ENCODE data around the gene PRXL2B.
A peak's percentile ranks its signal among the peaks of the same experiment; 100 is the strongest.

The PRXL2B gene

GRCh38 chr1:2582391-2582790, 4.2 kb upstream of the PRXL2B start:
- peaks cover 45% of the 10 kb centered on the region for H3K4me1 Mint-ChIP-seq
- H3K4me3 Mint-ChIP-seq, result no peak overlapping the region
- no peaks in the 10 kb centered on the region for H3K27me3 Mint-ChIP-seq
- H3K27ac Mint-ChIP-seq, result peak overlapping the region; percentile 98
- H3K36me3 Mint-ChIP-seq, result peaks cover 13% of the 10 kb centered on the region
- ATAC-seq (ENCODE audit: low read depth), result no peak
- H3K9me3 Mint-ChIP-seq, result peaks cover 5% of the 10 kb centered on the region
- DNase-seq (ENCODE audit: low spot score in 2 of 2), result no peak

GRCh38 chr1:2583331-2583791, 3.2 kb upstream of the PRXL2B start:
- Mint-ChIP-seq H3K4me1 (peaks cover 47% of the 10 kb centered on the region), H3K36me3 (peaks cover 13% of the 10 kb centered on the region), H3K27ac (peak overlapping the region; percentile 98), H3K27me3 (no peaks in the 10 kb centered on the region), H3K4me3 (no peak overlapping the region), H3K9me3 (peaks cover 5% of the 10 kb centered on the region)
- DNase-seq (ENCODE audit: low spot score in 2 of 2), result no peak
- no peak for ATAC-seq (ENCODE audit: low read depth)

GRCh38 chr1:2583871-2584351, 2.7 kb upstream of the PRXL2B start:
- H3K27ac Mint-ChIP-seq, result peak overlapping the region; percentile 98
- peak overlapping the region; percentile 86 for H3K4me3 Mint-ChIP-seq
- H3K36me3 Mint-ChIP-seq, result peaks cover 11% of the 10 kb centered on the region
- peaks cover 5% of the 10 kb centered on the region for H3K9me3 Mint-ChIP-seq
- H3K27me3 Mint-ChIP-seq, result no peaks in the 10 kb centered on the region
- ATAC-seq (ENCODE audit: low read depth), result no peak
- no peak for DNase-seq (ENCODE audit: low spot score in 2 of 2)
- H3K4me1 Mint-ChIP-seq, result peaks cover 44% of the 10 kb centered on the region

- peaks cover 5% of the 10 kb centered on the region for H3K9me3 Mint-ChIP-seq
- DNase-seq (ENCODE audit: low spot score in 2 of 2) (no peak), ATAC-seq (ENCODE audit: low read depth) (no peak)
- H3K4me3 Mint-ChIP-seq, result peak overlapping the region; percentile 86
- H3K4me1 Mint-ChIP-seq, result peaks cover 37% of the 10 kb centered on the region
- H3K36me3 Mint-ChIP-seq, result peaks cover 7% of the 10 kb centered on the region
- H3K27ac Mint-ChIP-seq, result peak overlapping the region; percentile 98
- no peaks in the 10 kb centered on the region for H3K27me3 Mint-ChIP-seq
These were observed 1.8 kb upstream of the PRXL2B start for GRCh38 chr1:2584686-2585317.

- peak overlapping the region; percentile 98 for H3K27ac Mint-ChIP-seq
- peak overlapping the region; percentile 86 for H3K4me3 Mint-ChIP-seq
- no peaks in the 10 kb centered on the region for H3K27me3 Mint-ChIP-seq
- H3K9me3 Mint-ChIP-seq, result peaks cover 5% of the 10 kb centered on the region
- peaks cover 7% of the 10 kb centered on the region for H3K36me3 Mint-ChIP-seq
- ATAC-seq (ENCODE audit: low read depth) (peak; percentile 63), DNase-seq (ENCODE audit: low spot score in 2 of 2) (peak; percentile 78 to 83)
- H3K4me1 Mint-ChIP-seq, result peaks cover 35% of the 10 kb centered on the region
These were observed 1.1 kb upstream of the PRXL2B start for GRCh38 chr1:2585318-2586092.

- Mint-ChIP-seq H3K36me3 (no peaks in the 10 kb centered on the region), H3K9me3 (no peaks in the 10 kb centered on the region), H3K27ac (peak overlapping the region; percentile 98), H3K27me3 (peaks cover 1% of the 10 kb centered on the region), H3K4me1 (peaks cover 26% of the 10 kb centered on the region), H3K4me3 (peak overlapping the region; percentile 70)
- ATAC-seq (ENCODE audit: low read depth), result no peak
- DNase-seq (ENCODE audit: low spot score in 2 of 2), result peak in 1 of 2 donors; percentile 56
These were observed 688 bp downstream of the PRXL2B start for GRCh38 chr1:2587071-2587859.

- H3K36me3 Mint-ChIP-seq, result no peaks in the 10 kb centered on the region
- H3K9me3 Mint-ChIP-seq, result no peaks in the 10 kb centered on the region
- DNase-seq (ENCODE audit: low spot score in 2 of 2) (no peak), ATAC-seq (ENCODE audit: low read depth) (no peak)
- peaks cover 27% of the 10 kb centered on the region for H3K4me1 Mint-ChIP-seq
- peaks cover 4% of the 10 kb centered on the region for H3K27me3 Mint-ChIP-seq
- peak overlapping the region; percentile 70 for H3K4me3 Mint-ChIP-seq
- H3K27ac Mint-ChIP-seq, result no peak overlapping the region
These were observed 1.4 kb downstream of the PRXL2B start for GRCh38 chr1:2587860-2588571.

- Mint-ChIP-seq H3K9me3 (no peaks in the 10 kb centered on the region), H3K4me3 (no peak overlapping the region), H3K27me3 (peaks cover 4% of the 10 kb centered on the region), H3K27ac (no peak overlapping the region), H3K36me3 (no peaks in the 10 kb centered on the region), H3K4me1 (peaks cover 20% of the 10 kb centered on the region)
- no peak for ATAC-seq (ENCODE audit: low read depth)
- DNase-seq (ENCODE audit: low spot score in 2 of 2), result no peak
These were observed 2.3 kb downstream of the PRXL2B start for GRCh38 chr1:2588661-2589430.

- peak overlapping the region; percentile 21 for H3K4me3 Mint-ChIP-seq
- ATAC-seq (ENCODE audit: low read depth) (no peak), DNase-seq (ENCODE audit: low spot score in 2 of 2) (no peak)
- H3K36me3 Mint-ChIP-seq, result no peaks in the 10 kb centered on the region
- H3K4me1 Mint-ChIP-seq, result peaks cover 13% of the 10 kb centered on the region
- no peak overlapping the region for H3K27ac Mint-ChIP-seq
- peaks cover 4% of the 10 kb centered on the region for H3K27me3 Mint-ChIP-seq
- no peaks in the 10 kb centered on the region for H3K9me3 Mint-ChIP-seq
These were observed 3.1 kb downstream of the PRXL2B start for GRCh38 chr1:2589431-2590232.

GRCh38 chr1:2590233-2591141, 3.9 kb downstream of the PRXL2B start:
- Mint-ChIP-seq H3K27ac (no peak overlapping the region), H3K27me3 (peaks cover 4% of the 10 kb centered on the region), H3K36me3 (no peaks in the 10 kb centered on the region), H3K4me3 (no peak overlapping the region), H3K9me3 (no peaks in the 10 kb centered on the region), H3K4me1 (peaks cover 9% of the 10 kb centered on the region)
- no peak for DNase-seq (ENCODE audit: low spot score in 2 of 2)
- ATAC-seq (ENCODE audit: low read depth), result no peak

GRCh38 chr1:2591233-2591580, 4.6 kb downstream of the PRXL2B start:
- Mint-ChIP-seq H3K27ac (no peak overlapping the region), H3K9me3 (no peaks in the 10 kb centered on the region), H3K4me1 (peaks cover 9% of the 10 kb centered on the region), H3K27me3 (peaks cover 4% of the 10 kb centered on the region), H3K36me3 (no peaks in the 10 kb centered on the region), H3K4me3 (no peak overlapping the region)
- no peak for ATAC-seq (ENCODE audit: low read depth)
- DNase-seq (ENCODE audit: low spot score in 2 of 2), result no peak
